ENCODE results near the gene VPS37B. TPM values are rescaled to one million over a fixed set of nuclear protein-coding genes. Genes with fewer than 3 reads are reported as not detected.

Gene VPS37B
- polyA plus RNA-seq, 1 of the 3 experiments (the other 2 are of a cell fraction), result 41.1 TPM

- Histone ChIP-seq H3K27ac (ENCODE audit: low read depth in 2 of 2, low read length in 1 of 2) (no peak overlapping the region), H4K20me1 (ENCODE audit: insufficient read depth) (no peaks in the 10 kb centered on the region), H2AFZ (ENCODE audit: low read depth) (no peak overlapping the region), H3K27me3 (ENCODE audit: insufficient read depth) (no peaks in the 10 kb centered on the region), H3K4me3 (ENCODE audit: low read depth in 2 of 2, low read length in 1 of 2) (no peak overlapping the region), H3K9me2 (no peaks in the 10 kb centered on the region), H3K36me3 (replicated peaks in 1 of 2; ENCODE audit: control insufficient read depth in 1 of 2, insufficient read depth in 2 of 2, low read length in 1 of 2) (no peaks in the 10 kb centered on the region), H3F3A (replicated peaks; ENCODE audit: insufficient read depth) (no peaks in the 10 kb centered on the region), H3K9ac (no peak overlapping the region), H3K9me3 (no peaks in the 10 kb centered on the region), H3K4me2 (no peak overlapping the region), H3K4me1 (ENCODE audit: control insufficient read depth in 1 of 2, insufficient read depth in 2 of 2, low read depth in 1 of 2, low read length in 1 of 2) (no peaks in the 10 kb centered on the region), H3K79me2 (ENCODE audit: insufficient read depth) (no peaks in the 10 kb centered on the region)
- no peak for DNase-seq
- ChIA-PET CTCF (no interaction called here), POLR2A (no interaction called here)
- WGBS (ENCODE audit: low lambda C conversion rate), result 96% methylated on average over 8 of the region's 8 CpGs
- no peak for TF ChIP-seq ZBTB33 (IDR thresholded peaks at IDR 0.05; ENCODE audit: borderline replicate concordance, low read depth)
- TF ChIP-seq SIN3A (IDR thresholded peaks at IDR 0.05; ENCODE audit: borderline replicate concordance, low read depth, low read length), result no peak
- TF ChIP-seq RFX5 (IDR thresholded peaks at IDR 0.05; ENCODE audit: low read length), result no peak
- no peak for TF ChIP-seq GABPA (IDR thresholded peaks at IDR 0.05; ENCODE audit: low read depth)
Observed at GRCh38 chr12:122935318-122935717, 39.4 kb upstream of the VPS37B start.

DNA sequence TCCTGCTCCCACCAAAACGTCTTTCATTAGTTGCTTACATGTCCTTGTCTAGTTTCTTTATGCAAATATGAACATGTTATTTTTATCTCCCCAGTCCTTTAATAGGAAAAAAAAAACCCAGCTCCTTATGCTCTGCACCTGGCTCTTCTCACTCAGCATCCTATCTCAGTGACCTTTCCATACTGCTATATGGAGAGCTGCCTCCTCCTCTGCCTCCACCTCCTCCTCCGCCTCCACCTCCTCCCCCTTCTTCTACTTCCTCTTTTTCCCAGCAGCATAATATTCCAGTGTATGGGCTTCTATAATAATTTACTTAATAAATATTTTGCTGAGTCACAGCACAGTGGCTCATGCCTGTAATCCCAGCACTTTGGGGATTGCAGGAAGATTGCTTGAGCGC lies 38.8 kb upstream of the VPS37B start:
- ChIA-PET POLR2A (no interaction called here), CTCF (no interaction called here)
- H3K36me3 ChIP-seq (replicated peaks in 1 of 2; ENCODE audit: control insufficient read depth in 1 of 2, insufficient read depth in 2 of 2, low read length in 1 of 2), result no peaks in the 10 kb centered on the region
- H3K27ac ChIP-seq (ENCODE audit: low read depth in 2 of 2, low read length in 1 of 2), result no peak overlapping the region
- H2AFZ ChIP-seq (ENCODE audit: low read depth), result no peak overlapping the region
- no peaks in the 10 kb centered on the region for H3K9me3 ChIP-seq
- no peak for DNase-seq
- H3K4me2 ChIP-seq, result no peak overlapping the region
- no peak overlapping the region for H3K4me3 ChIP-seq (ENCODE audit: low read depth in 2 of 2, low read length in 1 of 2)
- no peaks in the 10 kb centered on the region for H4K20me1 ChIP-seq (ENCODE audit: insufficient read depth)
- no peaks in the 10 kb centered on the region for H3K4me1 ChIP-seq (ENCODE audit: control insufficient read depth in 1 of 2, insufficient read depth in 2 of 2, low read depth in 1 of 2, low read length in 1 of 2)
- no peaks in the 10 kb centered on the region for H3K27me3 ChIP-seq (ENCODE audit: insufficient read depth)
- H3F3A ChIP-seq (replicated peaks; ENCODE audit: insufficient read depth), result no peaks in the 10 kb centered on the region
- 68% methylated on average over 3 of the region's 3 CpGs for WGBS (ENCODE audit: low lambda C conversion rate)
- TF ChIP-seq, protein P1, sequence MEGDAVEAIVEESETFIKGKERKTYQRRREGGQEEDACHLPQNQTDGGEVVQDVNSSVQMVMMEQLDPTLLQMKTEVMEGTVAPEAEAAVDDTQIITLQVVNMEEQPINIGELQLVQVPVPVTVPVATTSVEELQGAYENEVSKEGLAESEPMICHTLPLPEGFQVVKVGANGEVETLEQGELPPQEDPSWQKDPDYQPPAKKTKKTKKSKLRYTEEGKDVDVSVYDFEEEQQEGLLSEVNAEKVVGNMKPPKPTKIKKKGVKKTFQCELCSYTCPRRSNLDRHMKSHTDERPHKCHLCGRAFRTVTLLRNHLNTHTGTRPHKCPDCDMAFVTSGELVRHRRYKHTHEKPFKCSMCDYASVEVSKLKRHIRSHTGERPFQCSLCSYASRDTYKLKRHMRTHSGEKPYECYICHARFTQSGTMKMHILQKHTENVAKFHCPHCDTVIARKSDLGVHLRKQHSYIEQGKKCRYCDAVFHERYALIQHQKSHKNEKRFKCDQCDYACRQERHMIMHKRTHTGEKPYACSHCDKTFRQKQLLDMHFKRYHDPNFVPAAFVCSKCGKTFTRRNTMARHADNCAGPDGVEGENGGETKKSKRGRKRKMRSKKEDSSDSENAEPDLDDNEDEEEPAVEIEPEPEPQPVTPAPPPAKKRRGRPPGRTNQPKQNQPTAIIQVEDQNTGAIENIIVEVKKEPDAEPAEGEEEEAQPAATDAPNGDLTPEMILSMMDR (IDR thresholded peaks at IDR 0.05), result no peak
- no peak for TF ChIP-seq FOSL2 (IDR thresholded peaks at IDR 0.05; ENCODE audit: borderline replicate concordance, low read depth)
- no peaks in the 10 kb centered on the region for H3K9me2 ChIP-seq
- no peaks in the 10 kb centered on the region for H3K79me2 ChIP-seq (ENCODE audit: insufficient read depth)
- no peak overlapping the region for H3K9ac ChIP-seq

DNA sequence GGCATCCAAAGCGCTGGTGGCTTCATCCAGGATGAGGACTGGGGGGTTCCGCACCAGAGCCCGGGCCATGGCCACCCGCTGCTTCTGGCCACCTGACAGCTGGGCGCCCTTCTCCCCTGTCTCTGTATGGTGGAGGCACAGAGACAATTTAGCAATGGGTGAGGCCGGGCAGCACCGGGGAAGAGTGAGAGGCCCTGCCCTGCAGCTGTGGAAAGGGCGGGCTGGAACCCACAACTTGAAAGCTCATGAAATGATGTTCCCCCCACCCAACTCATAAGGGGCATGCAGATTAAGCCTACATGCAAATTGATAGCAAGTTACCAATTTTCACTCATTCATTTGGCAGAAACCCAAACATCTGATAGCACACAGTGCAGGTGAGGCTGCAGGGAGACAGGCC lies 36.3 kb upstream of the VPS37B start:
- H3K27ac ChIP-seq (ENCODE audit: low read depth in 2 of 2, low read length in 1 of 2), result no peak overlapping the region
- ChIA-PET POLR2A (no interaction called here), CTCF (interaction anchor here (0.7 to 1.4 kb wide), 2 partner anchors 11 to 20 kb away, joined by 3 read pairs; no protein-coding TSS in a partner anchor)
- no peaks in the 10 kb centered on the region for H3F3A ChIP-seq (replicated peaks; ENCODE audit: insufficient read depth)
- 97% methylated on average over 5 of the region's 8 CpGs for WGBS (ENCODE audit: low lambda C conversion rate)
- no peaks in the 10 kb centered on the region for H3K9me2 ChIP-seq
- H3K4me1 ChIP-seq (ENCODE audit: control insufficient read depth in 1 of 2, insufficient read depth in 2 of 2, low read depth in 1 of 2, low read length in 1 of 2), result no peaks in the 10 kb centered on the region
- DNase-seq, result no peak
- H3K9me3 ChIP-seq, result no peaks in the 10 kb centered on the region
- no peaks in the 10 kb centered on the region for H3K27me3 ChIP-seq (ENCODE audit: insufficient read depth)
- no peaks in the 10 kb centered on the region for H3K79me2 ChIP-seq (ENCODE audit: insufficient read depth)
- H2AFZ ChIP-seq (ENCODE audit: low read depth), result no peak overlapping the region
- H4K20me1 ChIP-seq (ENCODE audit: insufficient read depth), result no peaks in the 10 kb centered on the region
- H3K9ac ChIP-seq, result no peak overlapping the region
- H3K4me2 ChIP-seq, result no peak overlapping the region
- no peaks in the 10 kb centered on the region for H3K36me3 ChIP-seq (replicated peaks in 1 of 2; ENCODE audit: control insufficient read depth in 1 of 2, insufficient read depth in 2 of 2, low read length in 1 of 2)
- H3K4me3 ChIP-seq (ENCODE audit: low read depth in 2 of 2, low read length in 1 of 2), result no peak overlapping the region
- no peak for TF ChIP-seq TEAD4 (IDR thresholded peaks at IDR 0.05; ENCODE audit: borderline replicate concordance, insufficient read depth)
- TF ChIP-seq FOXM1 (IDR thresholded peaks at IDR 0.05; ENCODE audit: low read depth), result no peak
- no peak for TF ChIP-seq EZH2phosphoT487 (IDR thresholded peaks at IDR 0.05; ENCODE audit: borderline replicate concordance, low read depth)
- TF ChIP-seq PBX3 (IDR thresholded peaks at IDR 0.05), result no peak
- TF ChIP-seq, protein P2, sequence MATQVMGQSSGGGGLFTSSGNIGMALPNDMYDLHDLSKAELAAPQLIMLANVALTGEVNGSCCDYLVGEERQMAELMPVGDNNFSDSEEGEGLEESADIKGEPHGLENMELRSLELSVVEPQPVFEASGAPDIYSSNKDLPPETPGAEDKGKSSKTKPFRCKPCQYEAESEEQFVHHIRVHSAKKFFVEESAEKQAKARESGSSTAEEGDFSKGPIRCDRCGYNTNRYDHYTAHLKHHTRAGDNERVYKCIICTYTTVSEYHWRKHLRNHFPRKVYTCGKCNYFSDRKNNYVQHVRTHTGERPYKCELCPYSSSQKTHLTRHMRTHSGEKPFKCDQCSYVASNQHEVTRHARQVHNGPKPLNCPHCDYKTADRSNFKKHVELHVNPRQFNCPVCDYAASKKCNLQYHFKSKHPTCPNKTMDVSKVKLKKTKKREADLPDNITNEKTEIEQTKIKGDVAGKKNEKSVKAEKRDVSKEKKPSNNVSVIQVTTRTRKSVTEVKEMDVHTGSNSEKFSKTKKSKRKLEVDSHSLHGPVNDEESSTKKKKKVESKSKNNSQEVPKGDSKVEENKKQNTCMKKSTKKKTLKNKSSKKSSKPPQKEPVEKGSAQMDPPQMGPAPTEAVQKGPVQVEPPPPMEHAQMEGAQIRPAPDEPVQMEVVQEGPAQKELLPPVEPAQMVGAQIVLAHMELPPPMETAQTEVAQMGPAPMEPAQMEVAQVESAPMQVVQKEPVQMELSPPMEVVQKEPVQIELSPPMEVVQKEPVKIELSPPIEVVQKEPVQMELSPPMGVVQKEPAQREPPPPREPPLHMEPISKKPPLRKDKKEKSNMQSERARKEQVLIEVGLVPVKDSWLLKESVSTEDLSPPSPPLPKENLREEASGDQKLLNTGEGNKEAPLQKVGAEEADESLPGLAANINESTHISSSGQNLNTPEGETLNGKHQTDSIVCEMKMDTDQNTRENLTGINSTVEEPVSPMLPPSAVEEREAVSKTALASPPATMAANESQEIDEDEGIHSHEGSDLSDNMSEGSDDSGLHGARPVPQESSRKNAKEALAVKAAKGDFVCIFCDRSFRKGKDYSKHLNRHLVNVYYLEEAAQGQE (IDR thresholded peaks at IDR 0.05; ENCODE audit: low read depth, low read length), result no peak
- TF ChIP-seq RAD21 (IDR thresholded peaks at IDR 0.05; ENCODE audit: low read length), result no peak
- no peak for TF ChIP-seq YY1 (IDR thresholded peaks at IDR 0.05; ENCODE audit: low read depth)
- TF ChIP-seq CHD2 (IDR thresholded peaks at IDR 0.05; ENCODE audit: low read length, partially characterized antibody), result no peak

All from SK-N-SH (cell line).